A549 (cell line): ENCODE results near the gene CD300H. TPM values are rescaled to one million over a fixed set of nuclear protein-coding genes. Genes with fewer than 3 reads are reported as not detected.
A peak's percentile ranks its signal among the peaks of the same experiment; 100 is the strongest.

ENCODE experiments used
- ATAC-seq, 2 experiments: fragments of 200-7000 bp in 1 of 2; fragments of >200 bp in 1 of 2; cut with Nextera tagmentation in 1 of 2; cut with Tn5 transposase in 1 of 2; 3 replicates each; pipeline versions ENCODE4 v1.8.0 to v1.9.1; 2018 to 2020; ENCODE audit warnings: mild to moderate bottlenecking in 1 of 2, moderate library complexity in 1 of 2
- CTCF ChIA-PET: fragments of 300-600 bp; sonication (Branson Sonifier 250); formaldehyde crosslinking; extraction: SDS; loops from one replicate; lab custom pipeline; 2021; ENCODE audit warnings: antibody characterized with exemption, inconsistent platforms; lab: Yijun Ruan, JAX
- POLR2A ChIA-PET: fragments of 350-600 bp; formaldehyde crosslinking; extraction: SDS; loops from one replicate; lab custom pipeline; 2021; ENCODE audit warnings: antibody characterized with exemption, inconsistent platforms; lab: Yijun Ruan, JAX
- DNase-seq, 2 experiments: peaks; one replicate each; pipeline versions ENCODE4 v3.0.0 to v3.0.0-alpha.2; 2011 to 2016; ENCODE audit warnings: low read depth in 1 of 2, low spot score in 1 of 2
- FAIRE-seq: peaks from 2 replicates; lab custom pipeline; 2011; peaks lifted over from hg19 to GRCh38; lab: Jason Lieb, UNC
- H3K27ac ChIP-seq, 2 experiments: fragments of >200 bp; sonication (Bioruptor Twin); formaldehyde crosslinking; 3 replicates each; pipeline ENCODE4 v1.5.1; 2016 to 2017
- H3K4me1 ChIP-seq: fragments of >200 bp; sonication (Bioruptor Twin); formaldehyde crosslinking; 3 replicates; pipeline ENCODE4 v1.6.1; 2016
- H3K4me2 ChIP-seq: fragments of >200 bp; sonication (Bioruptor Twin); formaldehyde crosslinking; 3 replicates; pipeline ENCODE4 v1.6.1; 2016
- H3K4me3 ChIP-seq: fragments of >200 bp; sonication (Bioruptor Twin); formaldehyde crosslinking; 3 replicates; pipeline ENCODE4 v1.5.1; 2016
- H3K9me3 ChIP-seq: fragments of >200 bp; sonication (Bioruptor Twin); formaldehyde crosslinking; 3 replicates; pipeline ENCODE4 v1.6.1; 2016
- BHLHE40 ChIP-seq: IDR thresholded peaks from 2 replicates; pipeline ENCODE4 v1.6.1; 2012; ENCODE audit warnings: low read depth, low read length, inconsistent platforms
- CBX2 ChIP-seq: fragments of 200-600 bp; sonication (generic); IDR thresholded peaks from 2 replicates; pipeline ENCODE4 v1.6.1; 2016; ENCODE audit warnings: low read depth, mild to moderate bottlenecking, borderline replicate concordance
- CBX8 ChIP-seq: fragments of 200-600 bp; sonication (generic); IDR thresholded peaks from 2 replicates; pipeline ENCODE4 v1.6.1; 2016
- CHD2 ChIP-seq: fragments of 150-350 bp; IDR thresholded peaks from 2 replicates; pipeline ENCODE4 v1.6.1; 2014; ENCODE audit warnings: low read length; ENCODE audit not compliant: partially characterized antibody
- CHD4 ChIP-seq: fragments of 200-600 bp; sonication (generic); IDR thresholded peaks from 2 replicates; pipeline ENCODE4 v1.6.1; 2016; ENCODE audit warnings: antibody characterized with exemption, mild to moderate bottlenecking, borderline replicate concordance
- EHF ChIP-seq: fragments of 250-450 bp; sonication (Bioruptor Pico); IDR thresholded peaks from 2 replicates; pipeline ENCODE4 v1.5.0; 2020; ENCODE audit warnings: mild to moderate bottlenecking
- EHMT2 ChIP-seq: fragments of 200-600 bp; sonication (generic); IDR thresholded peaks from 2 replicates; pipeline ENCODE4 v1.6.1; 2016; ENCODE audit warnings: antibody characterized with exemption, low read depth, mild to moderate bottlenecking, moderate library complexity
- EP300 ChIP-seq, 2 experiments: fragments of >200 bp; sonication (Bioruptor Twin); formaldehyde crosslinking; IDR thresholded peaks; 2 replicates in 1 of 2; 3 replicates in 1 of 2; pipeline ENCODE4 v1.6.1; 2016 to 2017
- FOSB ChIP-seq: fragments of 250-450 bp; sonication (Bioruptor Pico); IDR thresholded peaks from 2 replicates; pipeline ENCODE4 v1.5.0; 2020; ENCODE audit warnings: mild to moderate bottlenecking, moderate library complexity
- FOSL2 ChIP-seq, 2 experiments: fragments of 450-650 bp in 1 of 2; fragments of >200 bp in 1 of 2; sonication (Bioruptor Twin) in 1 of 2; formaldehyde crosslinking; IDR thresholded peaks; 2 replicates each; pipeline versions ENCODE4 v1.5.0 to v1.6.1; 2016 to 2020; ENCODE audit warnings: mild to moderate bottlenecking in 1 of 2, moderate library complexity in 1 of 2
- GATA3 ChIP-seq: IDR thresholded peaks from 2 replicates; pipeline ENCODE4 v1.6.1; 2012; ENCODE audit warnings: borderline replicate concordance
- HDAC2 ChIP-seq: fragments of 200-600 bp; sonication (generic); IDR thresholded peaks from 2 replicates; pipeline ENCODE4 v1.6.1; 2016
- HOXB13 ChIP-seq: fragments of 250-450 bp; sonication (Bioruptor Pico); IDR thresholded peaks from 2 replicates; pipeline ENCODE4 v1.5.0; 2020; ENCODE audit warnings: low read depth, mild to moderate bottlenecking, moderate library complexity
- MAFK ChIP-seq: fragments of 450-650 bp; IDR thresholded peaks from 2 replicates; pipeline ENCODE4 v1.6.1; 2014; ENCODE audit not compliant: partially characterized antibody
- MAZ ChIP-seq: fragments of 150-350 bp; IDR thresholded peaks from 2 replicates; pipeline ENCODE4 v1.6.1; 2014; ENCODE audit warnings: antibody characterized with exemption, low read depth, low read length, borderline replicate concordance
- NFE2L2 ChIP-seq: fragments of 150-350 bp; conservative IDR thresholded peaks from 2 replicates; pipeline ENCODE4 v1.6.1; 2014; ENCODE audit warnings: low read length
- NPAS2 ChIP-seq: fragments of 250-450 bp; sonication (Bioruptor Pico); IDR thresholded peaks from 2 replicates; pipeline ENCODE4 v1.8.0; 2022; ENCODE audit warnings: mild to moderate bottlenecking, moderate library complexity, borderline replicate concordance
- PHF8 ChIP-seq: fragments of 200-600 bp; sonication (generic); IDR thresholded peaks from 2 replicates; pipeline ENCODE4 v1.6.1; 2016; ENCODE audit warnings: low read depth, mild to moderate bottlenecking, antibody characterized with exemption, moderate library complexity, borderline replicate concordance
- POLR2A ChIP-seq: IDR thresholded peaks from 2 replicates; pipeline ENCODE4 v1.6.1; 2012; ENCODE audit warnings: mild to moderate bottlenecking, low read length
- RCOR1 ChIP-seq: fragments of 150-350 bp; IDR thresholded peaks from 2 replicates; pipeline ENCODE4 v1.6.1; 2014; ENCODE audit warnings: antibody characterized with exemption, low read length, low read depth
- RFX5 ChIP-seq: fragments of 450-650 bp; IDR thresholded peaks from 2 replicates; pipeline ENCODE4 v1.7.1; 2014; ENCODE audit warnings: antibody characterized with exemption, mild to moderate bottlenecking, moderate library complexity
- RNF2 ChIP-seq: fragments of 200-600 bp; sonication (generic); IDR thresholded peaks from 2 replicates; pipeline ENCODE4 v1.6.1; 2016; ENCODE audit warnings: low read depth, mild to moderate bottlenecking, antibody characterized with exemption, moderate library complexity, borderline replicate concordance
- SMC3 ChIP-seq: fragments of >200 bp; sonication (Bioruptor Twin); formaldehyde crosslinking; IDR thresholded peaks from 3 replicates; pipeline ENCODE4 v1.6.1; 2018; ENCODE audit warnings: inconsistent platforms
- TP53 ChIP-seq: fragments of 250-450 bp; sonication (Bioruptor Pico); IDR thresholded peaks from 2 replicates; pipeline ENCODE4 v1.5.0; 2021; ENCODE audit warnings: mild to moderate bottlenecking, moderate library complexity
- ZC3H11A ChIP-seq: fragments of 450-650 bp; IDR thresholded peaks from 2 replicates; pipeline ENCODE4 v1.6.1; 2014; ENCODE audit warnings: antibody characterized with exemption, mild to moderate bottlenecking
- ZFP36 ChIP-seq: fragments of 450-650 bp; IDR thresholded peaks from 2 replicates; pipeline ENCODE4 v1.6.1; 2014; ENCODE audit warnings: borderline replicate concordance; ENCODE audit not compliant: partially characterized antibody
- WGBS: methylation state at CpG from one replicate; pipeline ENCODE4 v1.1.6; 2017; ENCODE audit errors: missing lambda C conversion rate; 5-methylcytosine and 5-hydroxymethylcytosine counted together
- polyA plus RNA-seq, 4 experiments: library from polyadenylated mRNA; depleted of rRNA in 3 of 4; stranded (reverse); fragments of >200 nt; fragmentation: RNase III in 1 of 4; extraction: RNeasy Plus Mini Kit Qiagen cat#74134 plus additional on column Dnase treatment in 1 of 4; gene quantifications; 2 replicates in 3 of 4; 3 replicates in 1 of 4; pipeline ENCODE4 v1.2.3, GENCODE V29; 2011 to 2017
- TF ChIP-seq, protein P1 (sequence below): fragments of 250-450 bp; sonication (Bioruptor Pico); IDR thresholded peaks from 2 replicates; pipeline ENCODE4 v1.5.0; 2020; ENCODE audit warnings: low read depth, mild to moderate bottlenecking, moderate library complexity
- TF ChIP-seq, protein P2 (sequence below): fragments of 450-650 bp; IDR thresholded peaks from 2 replicates; pipeline ENCODE4 v1.6.1; 2014; ENCODE audit warnings: antibody characterized with exemption
- TF ChIP-seq, protein P3 (sequence below): fragments of >200 bp; sonication (Bioruptor Twin); formaldehyde crosslinking; IDR thresholded peaks from 3 replicates; pipeline ENCODE4 v1.5.1; 2016
- TF ChIP-seq, protein P4 (sequence below): IDR thresholded peaks from 2 replicates; pipeline ENCODE4 v1.6.1; 2012; ENCODE audit warnings: low read depth, borderline replicate concordance
- TF ChIP-seq, protein P5 (sequence below): IDR thresholded peaks from 2 replicates; pipeline ENCODE4 v1.6.1; 2012
- TF ChIP-seq, protein P6 (sequence below): fragments of 150-350 bp; IDR thresholded peaks from 2 replicates; pipeline ENCODE4 v1.6.1; 2014; ENCODE audit warnings: low read depth, mild to moderate bottlenecking, low read length

Gene CD300H
- polyA plus RNA-seq, 2 of the 4 experiments (the other 2 are of a cell fraction): 0.50 TPM; not detected in 1

DNA sequence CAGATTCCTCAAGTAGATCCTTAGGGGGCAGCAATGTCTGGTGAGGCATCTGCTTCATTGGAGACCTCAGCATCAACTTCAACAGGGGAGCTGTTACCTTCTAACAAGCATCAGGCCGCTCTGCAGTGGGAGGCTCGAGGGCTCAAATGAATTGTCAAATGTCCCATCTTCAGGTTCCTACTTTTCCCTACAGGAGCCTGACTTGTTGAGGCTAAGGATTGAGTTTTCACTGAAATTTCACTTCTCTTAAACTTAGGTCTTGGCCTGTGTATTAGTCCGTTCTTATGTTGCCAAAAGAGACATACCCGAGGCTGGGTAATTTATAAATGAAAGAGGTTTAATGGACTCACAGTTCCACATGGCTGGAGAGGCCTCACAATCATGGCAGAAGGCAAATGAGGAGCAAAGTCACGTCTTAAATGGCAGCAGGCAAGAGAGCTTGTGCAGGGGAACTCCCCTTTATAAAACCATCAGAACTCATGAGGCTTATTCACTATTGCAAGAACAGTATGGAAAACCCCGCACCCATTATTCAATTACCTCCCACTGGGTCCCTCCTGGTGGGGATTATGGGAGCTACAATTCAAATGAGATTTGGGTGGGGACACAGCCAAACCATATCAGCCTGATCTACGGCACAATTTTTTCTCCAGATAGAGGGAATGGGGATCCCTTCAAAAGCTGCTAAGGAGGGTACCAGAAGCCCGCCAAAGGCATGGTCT, 29.9 kb upstream of the CD300H start (continued):
- TF ChIP-seq CBX8: no peak
- no peak for TF ChIP-seq CBX2
- TF ChIP-seq ZC3H11A: no peak
- TF ChIP-seq POLR2A: no peak

DNA sequence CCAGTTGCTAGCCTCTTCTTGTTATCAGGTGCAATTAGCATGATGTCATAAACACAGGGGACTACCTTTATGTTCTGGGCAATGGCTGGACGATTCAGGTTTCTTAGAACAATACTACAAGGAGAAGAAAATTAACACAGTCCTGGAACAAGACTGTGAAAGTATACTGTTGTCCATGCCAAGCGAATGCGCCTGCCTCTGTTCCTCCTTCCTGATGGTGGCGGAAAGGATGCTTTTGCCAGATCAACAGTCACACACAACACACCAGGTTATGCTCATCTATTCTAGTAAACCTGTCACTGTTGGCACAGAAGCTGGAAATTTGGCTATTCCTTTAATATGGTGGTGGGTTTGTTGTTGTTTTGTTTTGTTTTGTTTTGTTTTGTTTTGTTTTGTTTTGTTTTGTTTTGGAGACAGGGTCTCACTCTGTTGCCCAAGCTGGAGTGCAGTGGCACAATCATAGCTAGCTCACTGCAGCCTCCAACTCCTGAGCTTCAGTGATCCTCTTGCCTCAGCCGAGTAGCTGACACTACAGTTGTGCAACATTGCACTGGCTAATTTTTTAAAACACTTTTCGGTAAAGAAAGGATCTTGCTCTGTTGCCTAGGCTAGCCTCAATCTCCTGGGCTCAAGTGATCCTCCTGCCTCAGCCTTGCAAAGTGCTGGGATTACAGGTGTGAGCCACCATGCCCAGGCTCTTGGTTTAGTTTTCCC, 27.9 kb upstream of the CD300H start:
- POLR2A ChIA-PET: interaction anchor here (0.5 kb wide), 1 partner anchor 152 kb away, joined by 3 read pairs; no protein-coding TSS in a partner anchor
- CTCF ChIA-PET: interaction anchor here (0.6 to 15.1 kb wide), 8 partner anchors 7 to 226 kb away, joined by 3 to 142 read pairs (median 4); partner anchors contain the start of genes CD300H, GPR142 and RAB37
- peaks cover 3% of the 10 kb centered on the region; the same call in 1 of the 3 replicates for H3K9me3 ChIP-seq

DNA sequence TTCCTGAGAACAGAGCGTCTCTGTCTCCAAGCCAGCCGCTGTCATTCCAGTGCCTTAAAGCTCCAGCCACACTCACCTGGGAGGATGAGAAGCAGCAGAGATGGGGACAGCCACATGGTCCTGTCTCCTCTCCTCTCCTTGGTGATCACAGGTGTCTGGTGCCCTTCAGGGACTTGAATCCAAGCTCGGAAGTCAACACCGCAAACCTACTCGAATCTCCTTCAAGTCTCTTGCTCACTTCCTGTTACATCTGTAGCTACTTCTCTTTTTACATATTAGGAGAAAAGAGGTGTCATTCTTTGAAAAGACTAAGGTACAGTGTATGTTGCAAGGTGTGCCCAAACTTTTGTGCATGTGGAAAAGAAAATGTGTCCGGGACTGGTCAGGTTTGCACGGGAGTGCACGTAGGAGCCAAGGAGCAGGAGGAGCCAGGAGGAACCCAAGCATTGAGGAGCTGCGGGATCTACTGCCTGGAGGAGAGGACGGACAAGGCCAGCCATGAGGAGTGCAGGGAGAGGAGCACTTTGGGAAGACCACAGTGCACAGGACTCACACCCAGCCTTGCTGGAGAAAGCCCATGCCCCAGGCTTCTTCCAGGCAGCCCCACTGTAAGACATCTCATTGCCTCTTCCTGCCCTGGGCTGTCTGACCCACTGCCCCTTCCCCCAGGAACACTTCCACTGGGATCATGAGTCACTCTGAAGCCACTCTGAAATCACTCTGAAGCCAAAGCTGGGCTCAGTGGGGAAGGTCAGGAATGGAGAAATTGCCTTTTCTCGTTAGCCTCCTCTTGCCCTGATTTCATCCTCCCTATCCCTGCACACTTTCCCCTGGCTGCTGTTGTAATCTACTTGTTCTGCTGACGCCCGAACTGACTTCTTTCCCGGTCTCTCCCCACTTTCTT, 25.0 kb upstream of the CD300H start, which contains the start of gene CD300LD:
CD300LD (minus strand) TSS at position 197 of the 904 bp plus-strand sequence; CDS start at position 116, 81 bp downstream.
- 0 out of 3 replicates have a peak, but pooled peaks cover 3% of the 10 kb centered on the region for H3K9me3 ChIP-seq
- 0 out of 3 replicates have a peak, but pooled peaks cover 3% of the 10 kb centered on the region for H3K4me1 ChIP-seq
- H3K27ac ChIP-seq: peak within 1 kb of the TSS in 1 of 2 experiments; percentile 47; a peak in 1 of 6 replicates
- no peak within 1 kb of the TSS for H3K4me3 ChIP-seq
- ATAC-seq (peak; percentile 62 to 79; a peak in 5 of 6 replicates), DNase-seq (no peak), FAIRE-seq (no peak)
- CTCF ChIA-PET: interaction anchor here (0.6 to 15.1 kb wide), 14 partner anchors 10 to 232 kb away, joined by 3 to 142 read pairs (median 3); partner anchors contain the start of gene CD300H
- POLR2A ChIA-PET: no interaction called here
- TF ChIP-seq, protein P1, sequence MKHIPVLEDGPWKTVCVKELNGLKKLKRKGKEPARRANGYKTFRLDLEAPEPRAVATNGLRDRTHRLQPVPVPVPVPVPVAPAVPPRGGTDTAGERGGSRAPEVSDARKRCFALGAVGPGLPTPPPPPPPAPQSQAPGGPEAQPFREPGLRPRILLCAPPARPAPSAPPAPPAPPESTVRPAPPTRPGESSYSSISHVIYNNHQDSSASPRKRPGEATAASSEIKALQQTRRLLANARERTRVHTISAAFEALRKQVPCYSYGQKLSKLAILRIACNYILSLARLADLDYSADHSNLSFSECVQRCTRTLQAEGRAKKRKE (CRISPR knock-in tag): no peak
- TF ChIP-seq EHF (no peak), POLR2A (no peak), HDAC2 (no peak), HOXB13 (CRISPR knock-in tag) (no peak), FOSB (CRISPR knock-in tag) (no peak), PHF8 (no peak), ZFP36 (no peak), RNF2 (no peak), CHD4 (no peak), MAZ (no peak)
- TF ChIP-seq, protein P2, sequence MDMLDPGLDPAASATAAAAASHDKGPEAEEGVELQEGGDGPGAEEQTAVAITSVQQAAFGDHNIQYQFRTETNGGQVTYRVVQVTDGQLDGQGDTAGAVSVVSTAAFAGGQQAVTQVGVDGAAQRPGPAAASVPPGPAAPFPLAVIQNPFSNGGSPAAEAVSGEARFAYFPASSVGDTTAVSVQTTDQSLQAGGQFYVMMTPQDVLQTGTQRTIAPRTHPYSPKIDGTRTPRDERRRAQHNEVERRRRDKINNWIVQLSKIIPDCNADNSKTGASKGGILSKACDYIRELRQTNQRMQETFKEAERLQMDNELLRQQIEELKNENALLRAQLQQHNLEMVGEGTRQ: no peak
- TF ChIP-seq, protein P3, sequence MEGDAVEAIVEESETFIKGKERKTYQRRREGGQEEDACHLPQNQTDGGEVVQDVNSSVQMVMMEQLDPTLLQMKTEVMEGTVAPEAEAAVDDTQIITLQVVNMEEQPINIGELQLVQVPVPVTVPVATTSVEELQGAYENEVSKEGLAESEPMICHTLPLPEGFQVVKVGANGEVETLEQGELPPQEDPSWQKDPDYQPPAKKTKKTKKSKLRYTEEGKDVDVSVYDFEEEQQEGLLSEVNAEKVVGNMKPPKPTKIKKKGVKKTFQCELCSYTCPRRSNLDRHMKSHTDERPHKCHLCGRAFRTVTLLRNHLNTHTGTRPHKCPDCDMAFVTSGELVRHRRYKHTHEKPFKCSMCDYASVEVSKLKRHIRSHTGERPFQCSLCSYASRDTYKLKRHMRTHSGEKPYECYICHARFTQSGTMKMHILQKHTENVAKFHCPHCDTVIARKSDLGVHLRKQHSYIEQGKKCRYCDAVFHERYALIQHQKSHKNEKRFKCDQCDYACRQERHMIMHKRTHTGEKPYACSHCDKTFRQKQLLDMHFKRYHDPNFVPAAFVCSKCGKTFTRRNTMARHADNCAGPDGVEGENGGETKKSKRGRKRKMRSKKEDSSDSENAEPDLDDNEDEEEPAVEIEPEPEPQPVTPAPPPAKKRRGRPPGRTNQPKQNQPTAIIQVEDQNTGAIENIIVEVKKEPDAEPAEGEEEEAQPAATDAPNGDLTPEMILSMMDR: no peak
- TF ChIP-seq, protein P4, sequence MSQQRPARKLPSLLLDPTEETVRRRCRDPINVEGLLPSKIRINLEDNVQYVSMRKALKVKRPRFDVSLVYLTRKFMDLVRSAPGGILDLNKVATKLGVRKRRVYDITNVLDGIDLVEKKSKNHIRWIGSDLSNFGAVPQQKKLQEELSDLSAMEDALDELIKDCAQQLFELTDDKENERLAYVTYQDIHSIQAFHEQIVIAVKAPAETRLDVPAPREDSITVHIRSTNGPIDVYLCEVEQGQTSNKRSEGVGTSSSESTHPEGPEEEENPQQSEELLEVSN: no peak
- H3K4me2 ChIP-seq: peak within 1 kb of the TSS; percentile 15; the same call in 1 of the 3 replicates
- 32% methylated on average over 14 of the region's 14 CpGs for WGBS

More for the DNA sequence above, 27.9 kb upstream of the CD300H start:
- WGBS: 49% methylated on average over 6 of the region's 6 CpGs
- TF ChIP-seq RFX5 (no peak), GATA3 (no peak), EHF (no peak), NFE2L2 (no peak), RCOR1 (no peak), EP300 (IDR thresholded peaks at IDR 0.05) (no peak), EHMT2 (no peak), NPAS2 (CRISPR knock-in tag) (no peak), CHD4 (no peak), FOSL2 (IDR thresholded peaks at IDR 0.05) (no peak), FOSL2 (CRISPR knock-in tag; IDR thresholded peaks at IDR 0.05) (no peak), MAFK (no peak), SMC3 (no peak), CBX2 (no peak), CHD2 (no peak), PHF8 (no peak), BHLHE40 (no peak), TP53 (CRISPR knock-in tag) (no peak)
- TF ChIP-seq, protein P5, sequence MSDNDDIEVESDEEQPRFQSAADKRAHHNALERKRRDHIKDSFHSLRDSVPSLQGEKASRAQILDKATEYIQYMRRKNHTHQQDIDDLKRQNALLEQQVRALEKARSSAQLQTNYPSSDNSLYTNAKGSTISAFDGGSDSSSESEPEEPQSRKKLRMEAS: no peak
- TF ChIP-seq, protein P6, sequence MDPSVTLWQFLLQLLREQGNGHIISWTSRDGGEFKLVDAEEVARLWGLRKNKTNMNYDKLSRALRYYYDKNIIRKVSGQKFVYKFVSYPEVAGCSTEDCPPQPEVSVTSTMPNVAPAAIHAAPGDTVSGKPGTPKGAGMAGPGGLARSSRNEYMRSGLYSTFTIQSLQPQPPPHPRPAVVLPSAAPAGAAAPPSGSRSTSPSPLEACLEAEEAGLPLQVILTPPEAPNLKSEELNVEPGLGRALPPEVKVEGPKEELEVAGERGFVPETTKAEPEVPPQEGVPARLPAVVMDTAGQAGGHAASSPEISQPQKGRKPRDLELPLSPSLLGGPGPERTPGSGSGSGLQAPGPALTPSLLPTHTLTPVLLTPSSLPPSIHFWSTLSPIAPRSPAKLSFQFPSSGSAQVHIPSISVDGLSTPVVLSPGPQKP: no peak
- H3K4me3 ChIP-seq: no peak overlapping the region
- no peak for DNase-seq
- no peak for FAIRE-seq
- 0 out of 3 replicates have a peak, but pooled peaks cover 3% of the 10 kb centered on the region for H3K4me1 ChIP-seq
- no peak overlapping the region for H3K4me2 ChIP-seq
- H3K27ac ChIP-seq: no peak overlapping the region
- no peak for ATAC-seq
